Astrocyte (in vitro differentiated cells and primary cell): ENCODE measurements around the gene MTARC1. TPM values are rescaled to one million over a fixed set of nuclear protein-coding genes. Genes with fewer than 3 reads are reported as not detected.

Experiments
- DNase-seq: peaks from one replicate; pipeline ENCODE4 v3.0.0-alpha.2; 2010; ENCODE audit warnings: low read depth
- FAIRE-seq: peaks from 2 replicates; lab custom pipeline; 2011; peaks lifted over from hg19 to GRCh38; lab: Jason Lieb, UNC
- H2AFZ ChIP-seq: 2 replicates; pipeline ENCODE4 v1.6.0; 2012; ENCODE audit warnings: low read depth, low read length, inconsistent platforms
- H3K27ac ChIP-seq: 2 replicates; pipeline ENCODE4 v1.5.1; 2011; ENCODE audit warnings: low read depth, low read length, inconsistent platforms
- H3K27me3 ChIP-seq: 2 replicates; pipeline ENCODE4 v1.6.0; 2011; ENCODE audit warnings: low read length, inconsistent platforms; ENCODE audit not compliant: insufficient read depth
- H3K36me3 ChIP-seq: 2 replicates; pipeline ENCODE4 v1.5.1; 2011; ENCODE audit warnings: low read length, inconsistent platforms; ENCODE audit not compliant: insufficient read depth
- H3K4me1 ChIP-seq: 2 replicates; pipeline ENCODE4 v1.5.1; 2011; ENCODE audit warnings: low read length, inconsistent platforms; ENCODE audit not compliant: insufficient read depth
- H3K4me2 ChIP-seq: 2 replicates; pipeline ENCODE4 v1.6.0; 2012; ENCODE audit warnings: low read length, inconsistent platforms
- H3K4me3 ChIP-seq: 2 replicates; pipeline ENCODE4 v1.5.1; 2011; ENCODE audit warnings: low read depth, mild to moderate bottlenecking, low read length, inconsistent platforms; ENCODE audit not compliant: insufficient read depth
- H3K79me2 ChIP-seq: 2 replicates; pipeline ENCODE4 v1.6.0; 2012; ENCODE audit warnings: mild to moderate bottlenecking, low read length, inconsistent platforms; ENCODE audit not compliant: insufficient read depth
- H3K9ac ChIP-seq: 2 replicates; pipeline ENCODE4 v1.6.0; 2012; ENCODE audit warnings: mild to moderate bottlenecking, low read length, inconsistent platforms
- H3K9me3 ChIP-seq: 2 replicates; pipeline ENCODE4 v1.5.1; 2012; ENCODE audit warnings: low read depth, mild to moderate bottlenecking, low read length, inconsistent platforms; ENCODE audit not compliant: insufficient read depth
- H4K20me1 ChIP-seq: 2 replicates; pipeline ENCODE4 v1.6.0; 2012; ENCODE audit warnings: low read length, inconsistent platforms; ENCODE audit not compliant: insufficient read depth
- H3K27ac Mint-ChIP-seq: one replicate; pipeline ENCODE4 v1.8.0; 2021; ENCODE audit warnings: mild to moderate bottlenecking, mixed read lengths; ENCODE audit not compliant: unreplicated experiment
- H3K27me3 Mint-ChIP-seq: one replicate; pipeline ENCODE4 v1.8.0; 2021; ENCODE audit warnings: low read depth, mixed read lengths; ENCODE audit not compliant: unreplicated experiment
- H3K36me3 Mint-ChIP-seq: one replicate; pipeline ENCODE4 v1.8.0; 2021; ENCODE audit warnings: low read depth, mixed read lengths; ENCODE audit not compliant: unreplicated experiment
- H3K4me1 Mint-ChIP-seq: one replicate; pipeline ENCODE4 v1.8.0; 2021; ENCODE audit warnings: low read depth, mixed read lengths; ENCODE audit not compliant: unreplicated experiment
- H3K4me3 Mint-ChIP-seq: one replicate; pipeline ENCODE4 v1.8.0; 2021; ENCODE audit warnings: mild to moderate bottlenecking, moderate library complexity, mixed read lengths; ENCODE audit not compliant: unreplicated experiment
- H3K9me3 Mint-ChIP-seq: one replicate; pipeline ENCODE4 v1.8.0; 2021; ENCODE audit warnings: mild to moderate bottlenecking, mixed read lengths; ENCODE audit not compliant: unreplicated experiment
- CTCF ChIP-seq: IDR thresholded peaks from 2 replicates; pipeline ENCODE4 v1.5.1; 2011; ENCODE audit warnings: low read depth, mild to moderate bottlenecking, inconsistent platforms, low read length, moderate library complexity; ENCODE audit not compliant: insufficient read depth
- EZH2 ChIP-seq: IDR thresholded peaks from 2 replicates; pipeline ENCODE4 v1.6.1; 2012; ENCODE audit warnings: mild to moderate bottlenecking, low read length, inconsistent platforms; ENCODE audit not compliant: insufficient read depth
- total RNA-seq: library from RNA; stranded (reverse); gene quantifications from 2 replicates; pipeline ENCODE4 v1.2.1, GENCODE V29; 2021

Gene MTARC1
- total RNA-seq, 1 donor from 2014 or later, result 8.5 TPM

- H3K4me1 Mint-ChIP-seq, result peaks cover 13% of the 10 kb centered on the region
- Histone ChIP-seq H3K27me3 (no peaks in the 10 kb centered on the region), H3K27ac (no peak overlapping the region), H3K79me2 (no peaks in the 10 kb centered on the region), H3K36me3 (no peaks in the 10 kb centered on the region), H3K4me3 (peak overlapping the region; percentile 72), H3K4me1 (peaks cover 6% of the 10 kb centered on the region), H3K9me3 (no peaks in the 10 kb centered on the region), H4K20me1 (no peaks in the 10 kb centered on the region), H2AFZ (peak overlapping the region; percentile 91), H3K9ac (peak overlapping the region; percentile 76), H3K4me2 (peak overlapping the region; percentile 88)
- H3K4me3 Mint-ChIP-seq, result peak overlapping the region; percentile 85
- H3K9me3 Mint-ChIP-seq, result no peaks in the 10 kb centered on the region
- H3K36me3 Mint-ChIP-seq, result no peaks in the 10 kb centered on the region
- TF ChIP-seq EZH2 (no peak), CTCF (no peak)
- peaks cover 23% of the 10 kb centered on the region for H3K27me3 Mint-ChIP-seq
- DNase-seq, result no peak
- FAIRE-seq, result no peak
- no peak overlapping the region for H3K27ac Mint-ChIP-seq
Measured at GRCh38 chr1:220748936-220749335, 37.8 kb upstream of the MTARC1 start.

- Histone ChIP-seq H3K27ac (no peak overlapping the region), H3K9ac (no peak overlapping the region), H3K4me2 (no peak overlapping the region), H3K4me3 (no peak overlapping the region), H4K20me1 (no peaks in the 10 kb centered on the region), H3K4me1 (peaks cover 6% of the 10 kb centered on the region), H2AFZ (no peak overlapping the region), H3K27me3 (no peaks in the 10 kb centered on the region), H3K36me3 (no peaks in the 10 kb centered on the region), H3K9me3 (no peaks in the 10 kb centered on the region), H3K79me2 (no peaks in the 10 kb centered on the region)
- H3K4me1 Mint-ChIP-seq, result peaks cover 13% of the 10 kb centered on the region
- H3K4me3 Mint-ChIP-seq, result no peak overlapping the region
- no peak for TF ChIP-seq CTCF
- TF ChIP-seq EZH2, result no peak
- no peaks in the 10 kb centered on the region for H3K9me3 Mint-ChIP-seq
- no peak overlapping the region for H3K27ac Mint-ChIP-seq
- DNase-seq, result no peak
- H3K36me3 Mint-ChIP-seq, result peaks cover 1% of the 10 kb centered on the region
- no peak for FAIRE-seq
- peaks cover 17% of the 10 kb centered on the region for H3K27me3 Mint-ChIP-seq
Measured at GRCh38 chr1:220750131-220750515, 36.6 kb upstream of the MTARC1 start.

GRCh38 chr1:220751111-220751510 is 35.6 kb upstream of the MTARC1 start:
- Mint-ChIP-seq H3K36me3 (peaks cover 9% of the 10 kb centered on the region), H3K27ac (no peak overlapping the region), H3K27me3 (peaks cover 14% of the 10 kb centered on the region), H3K4me3 (no peak overlapping the region), H3K4me1 (peaks cover 13% of the 10 kb centered on the region), H3K9me3 (no peaks in the 10 kb centered on the region)
- Histone ChIP-seq H2AFZ (no peak overlapping the region), H3K36me3 (no peaks in the 10 kb centered on the region), H3K9ac (no peak overlapping the region), H3K27me3 (no peaks in the 10 kb centered on the region), H3K4me1 (peaks cover 6% of the 10 kb centered on the region), H3K79me2 (no peaks in the 10 kb centered on the region), H3K4me3 (no peak overlapping the region), H3K4me2 (no peak overlapping the region), H4K20me1 (no peaks in the 10 kb centered on the region), H3K27ac (no peak overlapping the region), H3K9me3 (no peaks in the 10 kb centered on the region)
- FAIRE-seq (no peak), DNase-seq (no peak)
- TF ChIP-seq EZH2, result no peak
